Osteoblast (primary cell): ENCODE measurements around the gene DCTN2. TPM values are rescaled to one million over a fixed set of nuclear protein-coding genes. Genes with fewer than 3 reads are reported as not detected.
A peak's percentile ranks its signal among the peaks of the same experiment; 100 is the strongest.

ENCODE experiments used
- DNase-seq: peaks from one replicate; pipeline ENCODE4 v3.0.0; 2011; ENCODE audit warnings: low spot score, mixed read lengths; ENCODE audit not compliant: insufficient read length; ENCODE audit errors: missing footprints
- H2AFZ ChIP-seq: 2 replicates; pipeline ENCODE4 v1.6.0; 2011; ENCODE audit warnings: mild to moderate bottlenecking, low read length
- H3K27ac ChIP-seq: 2 replicates; pipeline ENCODE4 v1.5.1; 2011; ENCODE audit warnings: mild to moderate bottlenecking, low read depth, low read length, moderate library complexity
- H3K27me3 ChIP-seq: 2 replicates; pipeline ENCODE4 v1.6.0; 2012; ENCODE audit warnings: mild to moderate bottlenecking, control low read depth, inconsistent platforms, low read length, moderate library complexity; ENCODE audit not compliant: insufficient read depth
- H3K36me3 ChIP-seq: 2 replicates; pipeline ENCODE4 v1.5.1; 2011; ENCODE audit warnings: mild to moderate bottlenecking, low read length, control low read depth, moderate library complexity; ENCODE audit not compliant: insufficient read depth
- H3K4me1 ChIP-seq: 2 replicates; pipeline ENCODE4 v1.5.1; 2011; ENCODE audit warnings: mild to moderate bottlenecking, low read length, control low read depth, moderate library complexity; ENCODE audit not compliant: insufficient read depth
- H3K4me2 ChIP-seq: 2 replicates; pipeline ENCODE4 v1.6.0; 2011; ENCODE audit warnings: mild to moderate bottlenecking, low read length; ENCODE audit not compliant: insufficient read depth
- H3K4me3 ChIP-seq: fragments of 200-600 bp; sonication (generic); 3 replicates; pipeline ENCODE4 v1.5.1; 2012; ENCODE audit warnings: mild to moderate bottlenecking, low read length, inconsistent platforms; ENCODE audit not compliant: insufficient read depth
- H3K79me2 ChIP-seq: 2 replicates; pipeline ENCODE4 v1.6.0; 2012; ENCODE audit warnings: mild to moderate bottlenecking, low read length, control low read depth, inconsistent platforms; ENCODE audit not compliant: insufficient read depth
- H3K9me3 ChIP-seq: 2 replicates; pipeline ENCODE4 v1.5.1; 2011; ENCODE audit warnings: low read depth, low read length, control low read depth
- H4K20me1 ChIP-seq: 2 replicates; pipeline ENCODE4 v1.6.0; 2012; ENCODE audit warnings: mild to moderate bottlenecking, low read length, control low read depth; ENCODE audit not compliant: insufficient read depth
- total RNA-seq: library from RNA; depleted of rRNA; stranded (reverse); fragments of >200 nt; gene quantifications from 2 replicates; pipeline ENCODE4 v1.2.3, GENCODE V29; 2012
- TF ChIP-seq, protein P1 (sequence below): IDR thresholded peaks from 2 replicates; pipeline ENCODE4 v1.5.1; 2011; ENCODE audit warnings: mild to moderate bottlenecking, low read depth, low read length, moderate library complexity; ENCODE audit errors: extremely low read depth

Gene DCTN2
- total RNA-seq = 123 and 129 TPM in 2 replicates

DNA sequence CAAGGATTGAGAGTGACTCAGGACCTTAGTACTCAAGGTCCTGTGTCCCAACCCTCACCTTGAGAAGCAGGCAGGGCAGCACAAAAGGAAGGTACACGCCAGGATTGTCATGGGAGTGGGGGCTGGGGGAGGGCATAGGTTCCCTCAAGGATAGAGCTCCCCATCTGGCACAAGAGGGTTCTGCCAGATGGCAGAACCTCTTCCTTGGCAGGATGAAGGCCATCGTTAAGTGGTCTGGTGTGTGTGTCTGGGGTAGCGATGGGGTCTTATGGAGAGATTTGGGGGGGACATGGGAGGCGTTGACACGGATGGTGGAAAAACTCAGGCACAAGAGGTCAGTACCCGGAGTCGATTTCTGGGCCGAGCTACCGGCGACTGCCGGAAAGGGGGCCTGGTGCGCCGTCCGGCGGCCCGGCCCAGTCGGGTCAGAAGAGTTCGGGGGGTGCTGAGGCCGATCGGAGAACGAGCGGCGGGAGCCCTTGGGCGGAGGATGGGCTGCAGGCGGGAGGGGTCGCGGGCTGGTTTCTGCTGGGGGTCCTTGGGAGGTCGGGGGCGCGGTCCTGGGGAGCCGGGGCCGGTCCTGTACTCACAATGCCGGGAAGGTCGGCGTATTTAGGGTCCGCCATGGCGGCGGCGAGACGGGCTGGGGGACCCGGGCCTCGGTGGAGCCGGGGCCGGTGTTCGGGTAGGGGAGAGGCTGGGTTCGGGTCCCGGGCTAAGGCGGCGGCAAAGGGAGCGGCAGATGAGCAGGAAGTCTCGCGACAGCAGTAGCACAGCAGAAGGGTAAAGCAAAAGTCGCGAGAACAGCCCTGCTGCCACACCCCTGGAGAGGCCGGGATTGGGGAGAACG lies at the start of gene DCTN2:
TSS of gene DCTN2 (minus strand) at position 755 of the 850 bp plus-strand sequence. CDS start at position 626, 129 bp downstream.
- H3K79me2 ChIP-seq = peaks cover 43% of the 10 kb centered on the region

GRCh38 chr12:57593187-57593586 lies 46.2 kb upstream of the DCTN2 start:
- peaks cover 9% of the 10 kb centered on the region for H3K4me1 ChIP-seq
- no peaks in the 10 kb centered on the region for H4K20me1 ChIP-seq
- no peak overlapping the region for H3K4me2 ChIP-seq
- peaks cover 7% of the 10 kb centered on the region for H3K79me2 ChIP-seq
- no peak for DNase-seq
- H3K9me3 ChIP-seq = no peaks in the 10 kb centered on the region
- H2AFZ ChIP-seq = no peak overlapping the region
- H3K27ac ChIP-seq = no peak overlapping the region
- peaks cover 6% of the 10 kb centered on the region for H3K36me3 ChIP-seq
- peaks cover 4% of the 10 kb centered on the region for H3K27me3 ChIP-seq
- no peak overlapping the region for H3K4me3 ChIP-seq
- TF ChIP-seq, protein P1, sequence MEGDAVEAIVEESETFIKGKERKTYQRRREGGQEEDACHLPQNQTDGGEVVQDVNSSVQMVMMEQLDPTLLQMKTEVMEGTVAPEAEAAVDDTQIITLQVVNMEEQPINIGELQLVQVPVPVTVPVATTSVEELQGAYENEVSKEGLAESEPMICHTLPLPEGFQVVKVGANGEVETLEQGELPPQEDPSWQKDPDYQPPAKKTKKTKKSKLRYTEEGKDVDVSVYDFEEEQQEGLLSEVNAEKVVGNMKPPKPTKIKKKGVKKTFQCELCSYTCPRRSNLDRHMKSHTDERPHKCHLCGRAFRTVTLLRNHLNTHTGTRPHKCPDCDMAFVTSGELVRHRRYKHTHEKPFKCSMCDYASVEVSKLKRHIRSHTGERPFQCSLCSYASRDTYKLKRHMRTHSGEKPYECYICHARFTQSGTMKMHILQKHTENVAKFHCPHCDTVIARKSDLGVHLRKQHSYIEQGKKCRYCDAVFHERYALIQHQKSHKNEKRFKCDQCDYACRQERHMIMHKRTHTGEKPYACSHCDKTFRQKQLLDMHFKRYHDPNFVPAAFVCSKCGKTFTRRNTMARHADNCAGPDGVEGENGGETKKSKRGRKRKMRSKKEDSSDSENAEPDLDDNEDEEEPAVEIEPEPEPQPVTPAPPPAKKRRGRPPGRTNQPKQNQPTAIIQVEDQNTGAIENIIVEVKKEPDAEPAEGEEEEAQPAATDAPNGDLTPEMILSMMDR = no peak

More for the DNA sequence above, at the start of gene DCTN2:
- Histone ChIP-seq H3K4me3 (peak within 1 kb of the TSS; percentile 91), H3K36me3 (peaks cover 2% of the 10 kb centered on the region), H3K4me1 (peaks cover 20% of the 10 kb centered on the region), H3K27ac (peak within 1 kb of the TSS; percentile 69), H3K27me3 (peaks cover 31% of the 10 kb centered on the region), H4K20me1 (peaks cover 22% of the 10 kb centered on the region), H3K9me3 (no peaks in the 10 kb centered on the region), H3K4me2 (peak within 1 kb of the TSS; percentile 97), H2AFZ (peak within 1 kb of the TSS; percentile 83)
- TF ChIP-seq, protein P1 = peak; percentile 34
- DNase-seq = peak; percentile 100

DNA sequence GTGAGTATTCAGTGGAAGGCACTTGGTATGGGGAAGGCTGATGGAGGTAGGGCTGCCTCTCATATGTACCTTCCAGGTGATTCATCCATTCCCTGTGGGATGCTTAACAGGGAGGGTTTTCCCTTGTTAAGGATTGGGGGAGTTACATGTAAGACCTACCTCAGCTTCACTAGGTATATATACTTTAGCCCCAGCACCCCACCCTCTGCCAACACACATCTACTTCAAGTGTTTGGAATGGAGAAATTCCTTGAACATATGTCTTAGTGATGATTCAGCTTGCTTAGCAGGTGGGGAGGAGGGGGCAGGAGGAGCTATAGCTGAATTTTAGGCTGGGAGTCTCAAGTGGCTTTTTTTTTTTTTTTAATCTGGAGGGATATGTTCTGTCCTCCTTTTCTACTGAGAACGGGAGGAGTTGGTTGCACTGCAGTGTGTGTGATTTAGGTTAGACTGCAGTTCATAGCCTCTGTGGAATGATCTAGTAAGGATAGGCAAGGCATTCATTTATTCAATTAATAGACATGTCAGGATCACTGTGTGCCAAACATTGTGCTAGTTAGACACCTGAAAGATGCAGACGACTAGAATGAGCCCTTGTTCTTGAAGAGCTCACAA lies 45.7 kb upstream of the DCTN2 start:
- TF ChIP-seq, protein P1 = no peak
- peak overlapping the region; percentile 92 for H3K4me2 ChIP-seq

More for the DNA sequence above, 45.7 kb upstream of the DCTN2 start:
- Histone ChIP-seq H3K36me3 (peaks cover 6% of the 10 kb centered on the region), H3K4me1 (peaks cover 9% of the 10 kb centered on the region), H3K9me3 (no peaks in the 10 kb centered on the region), H4K20me1 (no peaks in the 10 kb centered on the region), H3K27me3 (peaks cover 9% of the 10 kb centered on the region), H3K27ac (no peak overlapping the region), H2AFZ (no peak overlapping the region), H3K4me3 (no peak overlapping the region), H3K79me2 (peaks cover 7% of the 10 kb centered on the region)
- no peak for DNase-seq
